HEK293 (cell line): ENCODE data around the gene CPN2.
A peak's percentile ranks its signal among the peaks of the same experiment; 100 is the strongest.

Source experiments
- HOXA7 ChIP-seq: sonication (generic); formaldehyde crosslinking; IDR thresholded peaks from 2 replicates; pipeline ENCODE4 v1.8.1; 2022; ENCODE audit warnings: missing genetic modification reagents, borderline replicate concordance
- KLF7 ChIP-seq: fragments of 450-650 bp; formaldehyde crosslinking; IDR thresholded peaks from 2 replicates; pipeline ENCODE4 v1.5.1; 2016; ENCODE audit warnings: missing biosample characterization, missing genetic modification characterization, borderline replicate concordance
- MYNN ChIP-seq: fragments of 450-650 bp; formaldehyde crosslinking; IDR thresholded peaks from 2 replicates; pipeline ENCODE4 v1.5.1; 2016; ENCODE audit warnings: missing biosample characterization, missing genetic modification characterization, borderline replicate concordance
- OSR2 ChIP-seq: fragments of 450-650 bp; formaldehyde crosslinking; IDR thresholded peaks from 2 replicates; pipeline ENCODE4 v1.5.1; 2016; ENCODE audit warnings: missing biosample characterization, missing genetic modification characterization
- TRIM28 ChIP-seq: IDR thresholded peaks from 2 replicates; pipeline ENCODE4 v1.6.1; 2011; ENCODE audit warnings: low read length, control low read depth, borderline replicate concordance
- ZBTB1 ChIP-seq: fragments of 450-650 bp; formaldehyde crosslinking; IDR thresholded peaks from 2 replicates; pipeline ENCODE4 v1.5.1; 2016; ENCODE audit warnings: missing biosample characterization, missing genetic modification characterization
- ZFHX2 ChIP-seq: fragments of 450-650 bp; formaldehyde crosslinking; conservative IDR thresholded peaks from 2 replicates; pipeline ENCODE4 v1.5.1; 2016; ENCODE audit warnings: missing biosample characterization, missing genetic modification characterization
- ZFP3 ChIP-seq: fragments of 450-650 bp; formaldehyde crosslinking; IDR thresholded peaks from 2 replicates; pipeline ENCODE4 v1.5.1; 2016; ENCODE audit warnings: low read depth, missing biosample characterization, missing genetic modification characterization
- ZFP69B ChIP-seq: fragments of 450-650 bp; formaldehyde crosslinking; IDR thresholded peaks from 2 replicates; pipeline ENCODE4 v1.5.1; 2016; ENCODE audit warnings: missing biosample characterization, missing genetic modification characterization
- ZNF146 ChIP-seq: fragments of 450-650 bp; formaldehyde crosslinking; IDR thresholded peaks from 2 replicates; pipeline ENCODE4 v1.5.1; 2016; ENCODE audit warnings: missing biosample characterization, missing genetic modification characterization
- ZNF157 ChIP-seq: fragments of 450-650 bp; formaldehyde crosslinking; IDR thresholded peaks from 2 replicates; pipeline ENCODE4 v1.5.1; 2016; ENCODE audit warnings: missing biosample characterization, missing genetic modification characterization
- ZNF169 ChIP-seq: fragments of 450-650 bp; formaldehyde crosslinking; IDR thresholded peaks from 2 replicates; pipeline ENCODE4 v1.5.1; 2016; ENCODE audit warnings: missing biosample characterization, missing genetic modification characterization
- ZNF214 ChIP-seq: fragments of 450-650 bp; formaldehyde crosslinking; IDR thresholded peaks from 2 replicates; pipeline ENCODE4 v1.5.1; 2017; ENCODE audit warnings: missing biosample characterization, mild to moderate bottlenecking, missing genetic modification characterization, borderline replicate concordance
- ZNF239 ChIP-seq: fragments of 450-650 bp; formaldehyde crosslinking; IDR thresholded peaks from 2 replicates; pipeline ENCODE4 v1.5.1; 2016; ENCODE audit warnings: missing biosample characterization, missing genetic modification characterization
- ZNF341 ChIP-seq: fragments of 450-650 bp; formaldehyde crosslinking; IDR thresholded peaks from 2 replicates; pipeline ENCODE4; 2016; ENCODE audit warnings: low read depth, missing biosample characterization, missing genetic modification characterization
- ZNF473 ChIP-seq: fragments of 450-650 bp; formaldehyde crosslinking; IDR thresholded peaks from 2 replicates; pipeline ENCODE4 v1.5.1; 2017; ENCODE audit warnings: missing biosample characterization, missing genetic modification characterization
- ZNF501 ChIP-seq: fragments of 450-650 bp; formaldehyde crosslinking; IDR thresholded peaks from 2 replicates; pipeline ENCODE4 v1.5.1; 2016; ENCODE audit warnings: missing biosample characterization, missing genetic modification characterization
- ZNF548 ChIP-seq: fragments of 450-650 bp; formaldehyde crosslinking; IDR thresholded peaks from 2 replicates; pipeline ENCODE4 v1.5.1; 2016; ENCODE audit warnings: missing biosample characterization, missing genetic modification characterization
- ZNF571 ChIP-seq: fragments of 450-650 bp; formaldehyde crosslinking; IDR thresholded peaks from 2 replicates; pipeline ENCODE4 v1.5.0; 2017; ENCODE audit warnings: missing biosample characterization, missing genetic modification characterization
- TF ChIP-seq, protein P1 (sequence below): fragments of 450-650 bp; formaldehyde crosslinking; IDR thresholded peaks from 2 replicates; pipeline ENCODE4 v1.5.1; 2016; ENCODE audit warnings: missing biosample characterization, missing genetic modification characterization, borderline replicate concordance
- TF ChIP-seq, protein P2 (sequence below): fragments of 450-650 bp; formaldehyde crosslinking; optimal IDR thresholded peaks from 2 replicates; pipeline ENCODE3; 2016; ENCODE audit warnings: missing biosample characterization, mild to moderate bottlenecking, missing genetic modification characterization
- TF ChIP-seq, protein P3 (sequence below): fragments of 450-650 bp; formaldehyde crosslinking; IDR thresholded peaks from 2 replicates; pipeline ENCODE4 v1.5.0; 2017; ENCODE audit warnings: missing biosample characterization, missing genetic modification characterization, borderline replicate concordance
- TF ChIP-seq, protein P4 (sequence below): fragments of 450-650 bp; formaldehyde crosslinking; IDR thresholded peaks from 2 replicates; pipeline ENCODE4 v1.5.1; 2016; ENCODE audit warnings: missing biosample characterization, missing genetic modification characterization
- TF ChIP-seq, protein P5 (sequence below): fragments of 450-650 bp; formaldehyde crosslinking; IDR thresholded peaks from 2 replicates; pipeline ENCODE4 v1.5.1; 2016; ENCODE audit warnings: missing biosample characterization, missing genetic modification characterization
- TF ChIP-seq, protein P6 (sequence below): fragments of 450-650 bp; formaldehyde crosslinking; IDR thresholded peaks from 2 replicates; pipeline ENCODE4 v1.5.1; 2016; ENCODE audit warnings: missing biosample characterization, missing genetic modification characterization

Gene CPN2

DNA sequence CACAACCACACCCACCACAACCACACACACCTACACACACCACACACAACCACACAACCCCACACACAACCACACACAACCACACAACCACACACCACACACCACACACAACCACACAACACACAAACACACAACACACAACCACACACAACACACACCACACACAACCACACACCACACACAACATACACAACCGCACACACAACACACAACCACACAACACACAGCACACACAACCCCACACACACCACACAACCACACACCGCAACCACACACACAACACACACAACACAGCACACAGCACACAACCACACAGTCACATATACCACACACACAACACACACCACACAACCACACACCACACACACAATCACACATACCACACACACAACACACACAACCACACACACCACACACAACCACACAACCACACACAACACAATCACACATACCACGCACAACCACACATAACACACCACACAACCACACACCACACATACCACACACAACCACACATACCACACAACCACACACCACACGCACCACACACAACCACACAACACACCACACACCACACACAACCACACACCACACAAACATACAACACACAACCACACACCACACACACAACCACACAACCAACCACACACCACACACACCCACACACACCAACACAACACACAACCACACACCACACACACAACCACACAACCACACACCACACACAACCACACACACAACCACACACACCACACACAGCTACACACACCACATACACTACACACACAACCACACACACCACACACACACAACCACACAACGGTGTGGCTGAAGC lies 23.7 kb downstream of the CPN2 start (continued):
- TF ChIP-seq, protein P1, sequence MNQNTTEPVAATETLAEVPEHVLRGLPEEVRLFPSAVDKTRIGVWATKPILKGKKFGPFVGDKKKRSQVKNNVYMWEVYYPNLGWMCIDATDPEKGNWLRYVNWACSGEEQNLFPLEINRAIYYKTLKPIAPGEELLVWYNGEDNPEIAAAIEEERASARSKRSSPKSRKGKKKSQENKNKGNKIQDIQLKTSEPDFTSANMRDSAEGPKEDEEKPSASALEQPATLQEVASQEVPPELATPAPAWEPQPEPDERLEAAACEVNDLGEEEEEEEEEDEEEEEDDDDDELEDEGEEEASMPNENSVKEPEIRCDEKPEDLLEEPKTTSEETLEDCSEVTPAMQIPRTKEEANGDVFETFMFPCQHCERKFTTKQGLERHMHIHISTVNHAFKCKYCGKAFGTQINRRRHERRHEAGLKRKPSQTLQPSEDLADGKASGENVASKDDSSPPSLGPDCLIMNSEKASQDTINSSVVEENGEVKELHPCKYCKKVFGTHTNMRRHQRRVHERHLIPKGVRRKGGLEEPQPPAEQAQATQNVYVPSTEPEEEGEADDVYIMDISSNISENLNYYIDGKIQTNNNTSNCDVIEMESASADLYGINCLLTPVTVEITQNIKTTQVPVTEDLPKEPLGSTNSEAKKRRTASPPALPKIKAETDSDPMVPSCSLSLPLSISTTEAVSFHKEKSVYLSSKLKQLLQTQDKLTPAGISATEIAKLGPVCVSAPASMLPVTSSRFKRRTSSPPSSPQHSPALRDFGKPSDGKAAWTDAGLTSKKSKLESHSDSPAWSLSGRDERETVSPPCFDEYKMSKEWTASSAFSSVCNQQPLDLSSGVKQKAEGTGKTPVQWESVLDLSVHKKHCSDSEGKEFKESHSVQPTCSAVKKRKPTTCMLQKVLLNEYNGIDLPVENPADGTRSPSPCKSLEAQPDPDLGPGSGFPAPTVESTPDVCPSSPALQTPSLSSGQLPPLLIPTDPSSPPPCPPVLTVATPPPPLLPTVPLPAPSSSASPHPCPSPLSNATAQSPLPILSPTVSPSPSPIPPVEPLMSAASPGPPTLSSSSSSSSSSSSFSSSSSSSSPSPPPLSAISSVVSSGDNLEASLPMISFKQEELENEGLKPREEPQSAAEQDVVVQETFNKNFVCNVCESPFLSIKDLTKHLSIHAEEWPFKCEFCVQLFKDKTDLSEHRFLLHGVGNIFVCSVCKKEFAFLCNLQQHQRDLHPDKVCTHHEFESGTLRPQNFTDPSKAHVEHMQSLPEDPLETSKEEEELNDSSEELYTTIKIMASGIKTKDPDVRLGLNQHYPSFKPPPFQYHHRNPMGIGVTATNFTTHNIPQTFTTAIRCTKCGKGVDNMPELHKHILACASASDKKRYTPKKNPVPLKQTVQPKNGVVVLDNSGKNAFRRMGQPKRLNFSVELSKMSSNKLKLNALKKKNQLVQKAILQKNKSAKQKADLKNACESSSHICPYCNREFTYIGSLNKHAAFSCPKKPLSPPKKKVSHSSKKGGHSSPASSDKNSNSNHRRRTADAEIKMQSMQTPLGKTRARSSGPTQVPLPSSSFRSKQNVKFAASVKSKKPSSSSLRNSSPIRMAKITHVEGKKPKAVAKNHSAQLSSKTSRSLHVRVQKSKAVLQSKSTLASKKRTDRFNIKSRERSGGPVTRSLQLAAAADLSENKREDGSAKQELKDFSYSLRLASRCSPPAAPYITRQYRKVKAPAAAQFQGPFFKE (tag by site-specific recombination), result no peak
- TF ChIP-seq ZFP3 (tag by site-specific recombination) (no peak), TRIM28 (0 out of 2 replicates have a peak, but pooled peaks have one; percentile 12), ZNF146 (0 out of 2 replicates have a peak, but pooled peaks have one; percentile 29), MYNN (tag by site-specific recombination) (0 out of 2 replicates have a peak, but pooled peaks have one; percentile 37), ZNF501 (tag by site-specific recombination) (0 out of 2 replicates have a peak, but pooled peaks have one; percentile 5), ZFP69B (tag by site-specific recombination) (0 out of 2 replicates have a peak, but pooled peaks have one; percentile 14), ZNF169 (tag by site-specific recombination) (no peak), ZNF548 (0 out of 2 replicates have a peak, but pooled peaks have one; percentile 6), ZNF157 (peak; percentile 37; the same call in 1 of the 2 replicates), ZBTB1 (tag by site-specific recombination) (peak; percentile 47; the same call in 1 of the 2 replicates), ZNF571 (tag by site-specific recombination) (peak; percentile 22; the same call in 1 of the 2 replicates), ZNF239 (tag by site-specific recombination) (no peak), KLF7 (tag by site-specific recombination) (peak; percentile 4; the same call in 1 of the 2 replicates), OSR2 (tag by site-specific recombination) (no peak), HOXA7 (CRISPR knock-in tag) (no peak), ZFHX2 (tag by site-specific recombination) (peak; percentile 27; the same call in 1 of the 2 replicates), ZNF341 (tag by site-specific recombination) (no peak), ZNF473 (tag by site-specific recombination) (peak; percentile 61), ZNF214 (tag by site-specific recombination) (no peak)
- TF ChIP-seq, protein P2, sequence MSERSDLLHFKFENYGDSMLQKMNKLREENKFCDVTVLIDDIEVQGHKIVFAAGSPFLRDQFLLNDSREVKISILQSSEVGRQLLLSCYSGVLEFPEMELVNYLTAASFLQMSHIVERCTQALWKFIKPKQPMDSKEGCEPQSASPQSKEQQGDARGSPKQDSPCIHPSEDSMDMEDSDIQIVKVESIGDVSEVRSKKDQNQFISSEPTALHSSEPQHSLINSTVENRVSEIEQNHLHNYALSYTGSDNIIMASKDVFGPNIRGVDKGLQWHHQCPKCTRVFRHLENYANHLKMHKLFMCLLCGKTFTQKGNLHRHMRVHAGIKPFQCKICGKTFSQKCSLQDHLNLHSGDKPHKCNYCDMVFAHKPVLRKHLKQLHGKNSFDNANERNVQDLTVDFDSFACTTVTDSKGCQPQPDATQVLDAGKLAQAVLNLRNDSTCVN (tag by site-specific recombination), result no peak
- TF ChIP-seq, protein P3, sequence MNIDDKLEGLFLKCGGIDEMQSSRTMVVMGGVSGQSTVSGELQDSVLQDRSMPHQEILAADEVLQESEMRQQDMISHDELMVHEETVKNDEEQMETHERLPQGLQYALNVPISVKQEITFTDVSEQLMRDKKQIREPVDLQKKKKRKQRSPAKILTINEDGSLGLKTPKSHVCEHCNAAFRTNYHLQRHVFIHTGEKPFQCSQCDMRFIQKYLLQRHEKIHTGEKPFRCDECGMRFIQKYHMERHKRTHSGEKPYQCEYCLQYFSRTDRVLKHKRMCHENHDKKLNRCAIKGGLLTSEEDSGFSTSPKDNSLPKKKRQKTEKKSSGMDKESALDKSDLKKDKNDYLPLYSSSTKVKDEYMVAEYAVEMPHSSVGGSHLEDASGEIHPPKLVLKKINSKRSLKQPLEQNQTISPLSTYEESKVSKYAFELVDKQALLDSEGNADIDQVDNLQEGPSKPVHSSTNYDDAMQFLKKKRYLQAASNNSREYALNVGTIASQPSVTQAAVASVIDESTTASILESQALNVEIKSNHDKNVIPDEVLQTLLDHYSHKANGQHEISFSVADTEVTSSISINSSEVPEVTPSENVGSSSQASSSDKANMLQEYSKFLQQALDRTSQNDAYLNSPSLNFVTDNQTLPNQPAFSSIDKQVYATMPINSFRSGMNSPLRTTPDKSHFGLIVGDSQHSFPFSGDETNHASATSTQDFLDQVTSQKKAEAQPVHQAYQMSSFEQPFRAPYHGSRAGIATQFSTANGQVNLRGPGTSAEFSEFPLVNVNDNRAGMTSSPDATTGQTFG (tag by site-specific recombination), result peak; percentile 10; the same call in 1 of the 2 replicates
- TF ChIP-seq, protein P4, sequence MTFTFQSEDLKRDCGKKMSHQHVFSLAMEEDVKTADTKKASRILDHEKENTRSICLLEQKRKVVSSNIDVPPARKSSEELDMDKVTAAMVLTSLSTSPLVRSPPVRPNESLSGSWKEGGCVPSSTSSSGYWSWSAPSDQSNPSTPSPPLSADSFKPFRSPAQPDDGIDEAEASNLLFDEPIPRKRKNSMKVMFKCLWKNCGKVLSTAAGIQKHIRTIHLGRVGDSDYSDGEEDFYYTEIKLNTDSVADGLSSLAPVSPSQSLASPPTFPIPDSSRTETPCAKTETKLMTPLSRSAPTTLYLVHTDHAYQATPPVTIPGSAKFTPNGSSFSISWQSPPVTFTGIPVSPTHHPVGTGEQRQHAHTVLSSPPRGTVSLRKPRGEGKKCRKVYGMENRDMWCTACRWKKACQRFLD (tag by site-specific recombination), result peak; percentile 22; the same call in 1 of the 2 replicates
- TF ChIP-seq, protein P5, sequence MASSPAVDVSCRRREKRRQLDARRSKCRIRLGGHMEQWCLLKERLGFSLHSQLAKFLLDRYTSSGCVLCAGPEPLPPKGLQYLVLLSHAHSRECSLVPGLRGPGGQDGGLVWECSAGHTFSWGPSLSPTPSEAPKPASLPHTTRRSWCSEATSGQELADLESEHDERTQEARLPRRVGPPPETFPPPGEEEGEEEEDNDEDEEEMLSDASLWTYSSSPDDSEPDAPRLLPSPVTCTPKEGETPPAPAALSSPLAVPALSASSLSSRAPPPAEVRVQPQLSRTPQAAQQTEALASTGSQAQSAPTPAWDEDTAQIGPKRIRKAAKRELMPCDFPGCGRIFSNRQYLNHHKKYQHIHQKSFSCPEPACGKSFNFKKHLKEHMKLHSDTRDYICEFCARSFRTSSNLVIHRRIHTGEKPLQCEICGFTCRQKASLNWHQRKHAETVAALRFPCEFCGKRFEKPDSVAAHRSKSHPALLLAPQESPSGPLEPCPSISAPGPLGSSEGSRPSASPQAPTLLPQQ (tag by site-specific recombination), result no peak
- TF ChIP-seq, protein P6, sequence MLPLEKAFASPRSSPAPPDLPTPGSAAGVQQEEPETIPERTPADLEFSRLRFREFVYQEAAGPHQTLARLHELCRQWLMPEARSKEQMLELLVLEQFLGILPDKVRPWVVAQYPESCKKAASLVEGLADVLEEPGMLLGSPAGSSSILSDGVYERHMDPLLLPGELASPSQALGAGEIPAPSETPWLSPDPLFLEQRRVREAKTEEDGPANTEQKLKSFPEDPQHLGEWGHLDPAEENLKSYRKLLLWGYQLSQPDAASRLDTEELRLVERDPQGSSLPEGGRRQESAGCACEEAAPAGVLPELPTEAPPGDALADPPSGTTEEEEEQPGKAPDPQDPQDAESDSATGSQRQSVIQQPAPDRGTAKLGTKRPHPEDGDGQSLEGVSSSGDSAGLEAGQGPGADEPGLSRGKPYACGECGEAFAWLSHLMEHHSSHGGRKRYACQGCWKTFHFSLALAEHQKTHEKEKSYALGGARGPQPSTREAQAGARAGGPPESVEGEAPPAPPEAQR, result peak; percentile 16; the same call in 1 of the 2 replicates
